Measurements from ENCODE around the gene CACNA1S. TPM values are rescaled to one million over a fixed set of nuclear protein-coding genes. Genes with fewer than 3 reads are reported as not detected.

The CACNA1S gene
- total and polyA plus RNA-seq, 2 of the 4 experiments (the other 2 are of a cell fraction), result not detected

GRCh38 chr1:201074018-201074417 lies 38.2 kb downstream of the CACNA1S start:
- no peak overlapping the region for H3K27ac ChIP-seq (ENCODE audit: insufficient read depth, low read length)
- H2BK120ac ChIP-seq (ENCODE audit: low read depth, low read length), result no peak overlapping the region
- H3K56ac ChIP-seq (ENCODE audit: extremely low read depth, insufficient read depth, low read length), result no peak overlapping the region
- ChIA-PET CTCF (no interaction called here), POLR2A (ENCODE audit: unreplicated experiment) (no interaction called here)
- no peak overlapping the region for H2BK20ac ChIP-seq (ENCODE audit: low read depth, low read length)
- in situ Hi-C loops (cut with MboI; ENCODE audit: low sequenced_read_pairs), result no loop called here
- no peak overlapping the region for H3K9ac ChIP-seq (ENCODE audit: low read depth, low read length)
- no peak overlapping the region for H2BK15ac ChIP-seq (ENCODE audit: low read depth, low read length)
- no peak overlapping the region for H3K23ac ChIP-seq (ENCODE audit: low read depth, low read length)
- no peaks in the 10 kb centered on the region for H3K79me1 ChIP-seq (ENCODE audit: low read depth in 1 of 2, low read length in 2 of 2)
- H2BK5ac ChIP-seq (ENCODE audit: low read depth, low read length, poor library complexity, severe bottlenecking), result no peak overlapping the region
- no peak overlapping the region for H4K5ac ChIP-seq (ENCODE audit: low read depth, low read length)
- no peak overlapping the region for H2AFZ ChIP-seq (replicated peaks; ENCODE audit: low read length, poor library complexity)
- H4K20me1 ChIP-seq (ENCODE audit: insufficient read depth, low read length), result no peaks in the 10 kb centered on the region
- H3K4me1 ChIP-seq (ENCODE audit: control insufficient read depth, insufficient read depth, low read length), result no peaks in the 10 kb centered on the region
- H2AK9ac ChIP-seq (replicated peaks; ENCODE audit: low read depth, low read length, poor library complexity), result no peak overlapping the region
- no peak overlapping the region for H4K8ac ChIP-seq (ENCODE audit: low read depth in 2 of 2, low read length in 2 of 2)
- intact Hi-C loops (cut with micrococcal nuclease), result no loop called here
- no peak overlapping the region for H3K4me3 ChIP-seq (ENCODE audit: insufficient read depth, low read depth, low read length)
- H2AK5ac ChIP-seq (ENCODE audit: low read depth, low read length), result no peak overlapping the region
- ATAC-seq (ENCODE audit: low read depth), result no peak
- H3K4ac ChIP-seq (ENCODE audit: low read depth, low read length), result no peak overlapping the region
- no peak overlapping the region for H3K4me2 ChIP-seq (ENCODE audit: low read depth, low read length)
- H3K14ac ChIP-seq (replicated peaks; ENCODE audit: low read depth, low read length), result no peak overlapping the region
- no peak overlapping the region for H4K91ac ChIP-seq (ENCODE audit: insufficient read depth, low read depth, low read length)
- H3K9me3 ChIP-seq (ENCODE audit: control insufficient read depth, insufficient read depth, low read length), result no peaks in the 10 kb centered on the region
- no peaks in the 10 kb centered on the region for H3K9me1 ChIP-seq (ENCODE audit: insufficient read depth, low read length)
- dilution Hi-C loops (cut with HindIII; ENCODE audit: low sequenced_read_pairs, unreplicated experiment), result no loop called here
- H3K36me3 ChIP-seq (ENCODE audit: control insufficient read depth, insufficient read depth, low read length), result no peaks in the 10 kb centered on the region
- TF ChIP-seq NFE2L2 (IDR thresholded peaks at IDR 0.05; ENCODE audit: low read depth, low read length), result no peak
- TF ChIP-seq POLR2A (IDR thresholded peaks at IDR 0.05; ENCODE audit: low read depth, low read length), result no peak
- TF ChIP-seq MXI1 (IDR thresholded peaks at IDR 0.05; ENCODE audit: borderline replicate concordance, low read depth, low read length), result no peak
- no peak for TF ChIP-seq FOS (IDR thresholded peaks at IDR 0.05; ENCODE audit: low read depth, low read length)
- no peak for TF ChIP-seq MAFK (IDR thresholded peaks at IDR 0.05; ENCODE audit: low read depth, low read length)
- TF ChIP-seq RAD21 (IDR thresholded peaks at IDR 0.05; ENCODE audit: low read length), result no peak
- no peak for TF ChIP-seq USF2 (IDR thresholded peaks at IDR 0.05; ENCODE audit: low read depth, low read length)
- no peak for TF ChIP-seq CHD1 (IDR thresholded peaks at IDR 0.05; ENCODE audit: low read depth, low read length)
- no peak for TF ChIP-seq RFX5 (IDR thresholded peaks at IDR 0.05; ENCODE audit: low read depth, low read length)
- TF ChIP-seq MAZ (IDR thresholded peaks at IDR 0.05; ENCODE audit: borderline replicate concordance, low read depth, low read length), result no peak
- TF ChIP-seq CTCF (conservative IDR thresholded peaks at IDR 0.05; ENCODE audit: low read depth, low read length), result no peak
- no TSS peak for BruUV-seq (replicated peaks)
- H3K27me3 ChIP-seq (ENCODE audit: control insufficient read depth, insufficient read depth, low read length), result peaks cover 82% of the 10 kb centered on the region
- WGBS, 2 experiments (ENCODE audit: extremely low coverage in 2 of 2, insufficient read length in 1 of 2), result no CpG with 5 or more reads among the region's 5 CpGs
- no peak overlapping the region for H3K18ac ChIP-seq (ENCODE audit: low read depth, low read length)
- no peak for DNase-seq

Measured in IMR-90 (cell line).